Measurements from ENCODE around the gene BAHCC1. TPM values are rescaled to one million over a fixed set of nuclear protein-coding genes. Genes with fewer than 3 reads are reported as not detected.

BAHCC1 gene
- total and polyA plus RNA-seq, 4 donors: 3.9 to 49.3 (median 19.8) TPM

DNA sequence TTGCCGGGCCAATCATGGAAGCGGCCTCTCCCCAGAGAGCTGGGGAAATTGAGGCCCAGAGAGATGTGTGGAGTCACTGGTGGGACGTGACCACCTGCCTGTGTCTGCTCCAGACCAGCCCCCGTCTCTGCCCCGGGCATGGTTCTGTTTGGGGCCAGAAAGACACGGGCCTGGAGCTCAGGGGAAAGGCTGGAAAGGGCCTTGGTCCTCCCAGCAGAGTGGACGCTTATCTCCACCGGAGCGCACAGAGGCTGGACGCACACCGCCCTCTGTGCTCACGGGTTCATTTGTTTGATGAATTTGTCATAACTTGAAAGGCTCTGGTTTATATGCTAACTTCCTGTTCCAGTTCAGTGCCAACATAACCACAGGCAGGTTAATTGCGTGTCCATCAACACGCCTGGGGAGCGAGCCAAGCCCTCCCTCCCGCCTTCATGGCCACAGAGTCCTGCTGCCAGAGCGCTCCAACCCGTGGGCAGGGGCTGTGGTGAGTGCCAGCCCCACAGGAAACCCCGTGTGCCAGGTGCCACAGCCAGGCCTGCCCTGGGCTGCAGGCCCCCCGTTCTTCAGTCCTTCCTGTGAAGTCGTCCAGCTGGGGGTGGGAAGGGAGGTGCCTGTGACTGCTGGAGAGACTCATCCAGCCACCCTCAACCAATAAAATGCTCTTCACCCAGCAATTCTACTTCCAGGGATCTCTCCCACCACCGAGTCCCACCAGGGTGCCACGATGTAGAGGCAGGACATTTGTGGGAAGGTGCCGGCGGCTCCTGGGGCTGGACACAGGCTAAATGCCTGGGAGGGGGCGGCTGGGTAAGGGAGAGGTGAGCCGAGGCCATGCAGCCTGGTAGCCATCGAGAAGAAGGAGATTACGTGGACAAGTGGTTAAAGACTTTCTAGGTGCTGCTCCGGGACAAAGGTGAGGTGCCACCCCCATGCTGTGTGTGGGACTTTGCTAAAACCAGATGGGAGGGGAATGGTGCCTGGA lies 29.4 kb upstream of the BAHCC1 start:
- H3K27me3 ChIP-seq (ENCODE audit: control insufficient read depth in 1 of 2, insufficient read depth in 2 of 2, low read length in 1 of 2): no peaks in the 10 kb centered on the region
- no peak overlapping the region for H3K4me3 ChIP-seq (ENCODE audit: low read length in 2 of 2)
- no peaks in the 10 kb centered on the region for H3K4me1 ChIP-seq (ENCODE audit: control insufficient read depth in 1 of 2, insufficient read depth in 2 of 2, low read length in 2 of 2)
- peak; percentile 77 for ATAC-seq (ENCODE audit: low FRiP score)
- 11 to 13% methylated on average over 30 of the region's 30 CpGs for WGBS, 2 donors
- intact Hi-C loops (cut with DNase I): no loop called here
- no peaks in the 10 kb centered on the region for H3K36me3 ChIP-seq (ENCODE audit: control insufficient read depth in 1 of 2, insufficient read depth in 2 of 2, low read length in 1 of 2)
- peak overlapping the region in 1 of 2 donors; percentile 35 for H3K27ac ChIP-seq (ENCODE audit: low read depth in 1 of 2, low read length in 2 of 2)
- no peaks in the 10 kb centered on the region for H3K9me3 ChIP-seq (ENCODE audit: control insufficient read depth, low read length)
- peak in 1 of 2 donors; percentile 73 for DNase-seq

DNA sequence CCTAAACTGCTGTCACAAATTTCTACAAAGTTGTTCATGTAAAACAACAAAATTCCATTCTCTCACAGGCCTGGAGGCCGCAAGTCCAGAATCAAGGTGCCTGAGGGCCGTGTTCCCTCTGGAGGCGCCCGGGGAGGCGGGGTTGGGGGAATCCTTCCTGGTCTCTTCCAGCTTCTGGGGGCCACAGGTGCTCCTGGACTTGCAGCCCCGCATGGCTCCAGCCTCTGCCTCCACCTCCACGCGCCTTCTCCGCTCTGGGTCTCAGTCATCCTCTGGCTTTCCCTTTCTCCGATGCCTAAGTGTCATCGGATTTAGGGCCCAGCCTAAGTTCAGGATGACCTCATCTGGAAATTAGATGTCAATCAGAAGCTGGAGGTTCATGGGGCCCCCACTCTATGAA lies 28.6 kb upstream of the BAHCC1 start:
- Histone ChIP-seq H3K9me3 (ENCODE audit: control insufficient read depth, low read length) (no peaks in the 10 kb centered on the region), H3K27ac (ENCODE audit: low read depth in 1 of 2, low read length in 2 of 2) (no peak overlapping the region), H3K27me3 (ENCODE audit: control insufficient read depth in 1 of 2, insufficient read depth in 2 of 2, low read length in 1 of 2) (no peaks in the 10 kb centered on the region), H3K4me1 (ENCODE audit: control insufficient read depth in 1 of 2, insufficient read depth in 2 of 2, low read length in 2 of 2) (no peaks in the 10 kb centered on the region), H3K36me3 (ENCODE audit: control insufficient read depth in 1 of 2, insufficient read depth in 2 of 2, low read length in 1 of 2) (no peaks in the 10 kb centered on the region), H3K4me3 (ENCODE audit: low read length in 2 of 2) (no peak overlapping the region)
- intact Hi-C loops (cut with DNase I): no loop called here
- 94 to 96% methylated on average over 11 of the region's 11 CpGs for WGBS, 2 donors
- ATAC-seq (ENCODE audit: low FRiP score) (no peak), DNase-seq (no peak)

DNA sequence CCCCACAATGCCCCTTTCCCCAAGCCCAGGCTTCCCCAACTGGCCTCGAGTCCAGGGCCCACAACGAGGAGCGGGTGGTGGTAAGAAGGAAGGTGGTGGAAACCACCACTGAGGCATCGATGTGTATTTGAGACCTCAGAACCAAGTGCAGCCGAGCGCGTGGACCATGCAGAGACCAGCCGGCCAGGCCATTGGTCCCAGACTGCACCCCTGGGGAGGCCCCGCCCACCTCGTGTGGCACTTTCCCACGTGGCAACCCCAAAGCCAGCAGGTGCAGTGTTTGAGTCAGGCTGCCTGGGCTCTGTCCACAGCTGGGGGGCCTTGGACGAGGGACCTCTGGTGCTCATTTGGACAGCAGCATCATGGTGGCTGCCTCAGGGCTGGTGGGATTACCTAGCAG lies 28.1 kb upstream of the BAHCC1 start:
- no peaks in the 10 kb centered on the region for H3K4me1 ChIP-seq (ENCODE audit: control insufficient read depth in 1 of 2, insufficient read depth in 2 of 2, low read length in 2 of 2)
- no peak for ATAC-seq (ENCODE audit: low FRiP score)
- no peak overlapping the region for H3K4me3 ChIP-seq (ENCODE audit: low read length in 2 of 2)
- WGBS, 2 donors: 90 to 92% methylated on average over 12 of the region's 12 CpGs
- intact Hi-C loops (cut with DNase I): no loop called here
- no peak for DNase-seq
- H3K9me3 ChIP-seq (ENCODE audit: control insufficient read depth, low read length): no peaks in the 10 kb centered on the region
- no peaks in the 10 kb centered on the region for H3K27me3 ChIP-seq (ENCODE audit: control insufficient read depth in 1 of 2, insufficient read depth in 2 of 2, low read length in 1 of 2)
- no peak overlapping the region for H3K27ac ChIP-seq (ENCODE audit: low read depth in 1 of 2, low read length in 2 of 2)
- H3K36me3 ChIP-seq (ENCODE audit: control insufficient read depth in 1 of 2, insufficient read depth in 2 of 2, low read length in 1 of 2): no peaks in the 10 kb centered on the region

DNA sequence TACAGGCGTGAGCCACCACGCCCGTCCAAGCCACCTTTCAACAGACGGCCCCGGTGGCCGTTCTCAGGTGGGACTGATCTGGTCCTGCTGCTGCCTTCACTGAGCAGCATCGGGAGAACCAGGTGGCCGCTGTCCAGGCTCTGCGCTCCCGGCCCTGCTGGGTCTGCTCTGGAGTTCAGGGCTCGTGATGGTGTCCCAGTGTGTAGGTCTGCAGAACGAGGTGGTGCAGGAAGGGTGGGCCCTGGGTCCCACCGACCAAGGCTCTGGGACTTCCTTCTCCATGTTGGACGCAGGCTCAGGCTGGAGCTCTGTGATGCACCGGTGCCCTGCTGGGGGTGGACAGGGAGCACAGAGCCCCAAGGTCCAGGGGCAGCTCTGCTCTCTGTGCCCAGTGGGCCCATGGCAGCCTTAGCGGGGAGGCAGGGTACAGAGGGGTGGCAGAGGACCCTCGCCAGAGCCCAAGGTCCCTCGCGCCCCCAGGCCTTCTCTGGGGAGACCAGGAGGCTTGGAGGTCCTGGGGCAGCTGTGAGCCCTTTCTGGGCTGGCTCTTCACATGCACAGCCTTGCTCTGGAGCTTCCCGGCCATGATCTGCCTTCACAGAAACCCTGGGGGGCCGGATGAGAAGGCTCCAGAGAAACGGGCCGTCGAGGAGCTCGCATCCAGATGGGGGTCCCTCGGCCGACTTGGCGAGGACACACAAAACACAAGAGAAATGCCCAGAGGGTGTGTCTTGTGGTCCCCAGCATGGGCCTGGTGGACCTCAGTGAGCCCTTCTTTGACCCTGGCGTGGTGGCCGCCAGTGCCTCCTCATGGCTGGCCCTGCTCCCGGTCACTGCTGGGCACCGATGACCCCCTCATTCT lies 26.9 kb upstream of the BAHCC1 start:
- no peak for ATAC-seq (ENCODE audit: low FRiP score)

DNA sequence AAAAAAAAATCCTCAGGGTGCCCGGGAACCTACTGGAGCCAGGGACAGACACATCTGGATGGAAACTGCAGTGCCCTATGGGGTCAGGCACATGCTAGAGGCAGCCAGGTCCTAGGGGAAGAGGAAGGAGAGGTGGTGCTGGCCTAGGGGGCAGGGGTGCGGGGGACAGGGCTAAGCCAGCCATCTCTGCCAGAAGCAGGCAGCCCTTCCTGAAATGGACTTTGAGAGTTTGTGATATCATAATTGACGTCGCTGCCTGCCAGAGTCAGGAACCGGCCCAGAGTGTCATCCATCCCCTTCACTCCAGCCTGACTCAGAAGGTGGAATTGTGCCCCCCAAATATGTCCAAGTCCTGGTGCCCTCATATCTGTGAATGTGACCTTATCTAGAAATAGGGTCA lies 25.0 kb upstream of the BAHCC1 start:
- WGBS, 2 donors: 86 to 94% methylated on average over 5 of the region's 5 CpGs
- Histone ChIP-seq H3K27me3 (ENCODE audit: control insufficient read depth in 1 of 2, insufficient read depth in 2 of 2, low read length in 1 of 2) (no peaks in the 10 kb centered on the region), H3K4me1 (ENCODE audit: control insufficient read depth in 1 of 2, insufficient read depth in 2 of 2, low read length in 2 of 2) (no peaks in the 10 kb centered on the region), H3K36me3 (ENCODE audit: control insufficient read depth in 1 of 2, insufficient read depth in 2 of 2, low read length in 1 of 2) (no peaks in the 10 kb centered on the region), H3K27ac (ENCODE audit: low read depth in 1 of 2, low read length in 2 of 2) (no peak overlapping the region), H3K4me3 (ENCODE audit: low read length in 2 of 2) (no peak overlapping the region), H3K9me3 (ENCODE audit: control insufficient read depth, low read length) (no peaks in the 10 kb centered on the region)
- DNase-seq: no peak
- ATAC-seq (ENCODE audit: low FRiP score): no peak
- intact Hi-C loops (cut with DNase I): no loop called here

More for the DNA sequence above, 26.9 kb upstream of the BAHCC1 start:
- WGBS, 2 donors: 90 to 94% methylated on average over 32 of the region's 32 CpGs
- Histone ChIP-seq H3K27me3 (ENCODE audit: control insufficient read depth in 1 of 2, insufficient read depth in 2 of 2, low read length in 1 of 2) (no peaks in the 10 kb centered on the region), H3K4me1 (ENCODE audit: control insufficient read depth in 1 of 2, insufficient read depth in 2 of 2, low read length in 2 of 2) (no peaks in the 10 kb centered on the region), H3K27ac (ENCODE audit: low read depth in 1 of 2, low read length in 2 of 2) (no peak overlapping the region), H3K36me3 (ENCODE audit: control insufficient read depth in 1 of 2, insufficient read depth in 2 of 2, low read length in 1 of 2) (no peaks in the 10 kb centered on the region), H3K9me3 (ENCODE audit: control insufficient read depth, low read length) (no peaks in the 10 kb centered on the region), H3K4me3 (ENCODE audit: low read length in 2 of 2) (no peak overlapping the region)
- intact Hi-C loops (cut with DNase I): no loop called here
- DNase-seq: no peak

DNA sequence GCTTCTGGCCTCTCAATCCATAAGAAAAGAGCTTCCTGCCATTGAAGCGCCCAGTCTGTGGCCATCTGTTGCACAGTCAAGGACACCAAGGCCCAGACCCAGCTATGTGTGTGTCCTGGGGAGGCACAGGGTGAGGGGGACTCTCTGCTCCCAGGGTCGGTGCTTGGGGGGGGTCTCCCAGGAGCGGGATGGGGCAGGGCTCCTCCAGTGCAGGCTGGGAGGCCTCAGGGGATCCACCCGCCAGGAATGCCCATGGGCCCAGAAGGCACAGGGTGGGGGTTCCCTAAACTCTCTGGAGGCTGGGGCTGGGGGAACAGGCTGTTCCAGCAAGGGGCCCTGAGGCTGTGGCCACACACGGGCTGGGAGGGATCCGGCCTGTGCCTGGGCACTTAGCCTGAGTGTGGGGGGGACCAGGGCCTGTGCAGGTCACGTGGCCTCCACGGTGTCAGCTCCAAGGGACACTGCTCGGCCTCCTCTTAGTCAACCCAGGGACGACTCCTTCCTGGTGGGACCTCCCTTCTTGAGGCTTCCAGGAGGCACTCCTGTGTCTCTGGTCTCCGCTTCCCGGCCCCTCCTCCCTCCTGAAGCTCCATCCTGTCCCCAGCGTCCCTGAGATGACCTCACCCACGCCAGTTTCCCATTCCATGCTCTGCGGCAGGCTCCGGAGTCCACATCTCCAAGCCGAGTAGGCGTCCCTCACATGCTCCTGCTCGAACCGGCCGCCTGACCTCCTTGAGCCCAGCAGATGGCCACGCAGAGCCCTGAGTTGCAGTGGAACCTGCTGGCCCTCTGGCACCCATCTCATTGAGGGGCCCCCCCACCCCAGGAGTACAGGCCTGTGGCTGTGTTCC lies 23.1 kb upstream of the BAHCC1 start:
- Histone ChIP-seq H3K27ac (ENCODE audit: low read depth in 1 of 2, low read length in 2 of 2) (no peak overlapping the region), H3K9me3 (ENCODE audit: control insufficient read depth, low read length) (no peaks in the 10 kb centered on the region), H3K4me1 (ENCODE audit: control insufficient read depth in 1 of 2, insufficient read depth in 2 of 2, low read length in 2 of 2) (no peaks in the 10 kb centered on the region), H3K36me3 (ENCODE audit: control insufficient read depth in 1 of 2, insufficient read depth in 2 of 2, low read length in 1 of 2) (no peaks in the 10 kb centered on the region), H3K4me3 (ENCODE audit: low read length in 2 of 2) (no peak overlapping the region), H3K27me3 (ENCODE audit: control insufficient read depth in 1 of 2, insufficient read depth in 2 of 2, low read length in 1 of 2) (no peaks in the 10 kb centered on the region)
- intact Hi-C loops (cut with DNase I): no loop called here
- peak; percentile 73 for ATAC-seq (ENCODE audit: low FRiP score)
- 83 to 85% methylated on average over 22 of the region's 22 CpGs for WGBS, 2 donors
- peak in 1 of 2 donors; percentile 86 for DNase-seq

DNA sequence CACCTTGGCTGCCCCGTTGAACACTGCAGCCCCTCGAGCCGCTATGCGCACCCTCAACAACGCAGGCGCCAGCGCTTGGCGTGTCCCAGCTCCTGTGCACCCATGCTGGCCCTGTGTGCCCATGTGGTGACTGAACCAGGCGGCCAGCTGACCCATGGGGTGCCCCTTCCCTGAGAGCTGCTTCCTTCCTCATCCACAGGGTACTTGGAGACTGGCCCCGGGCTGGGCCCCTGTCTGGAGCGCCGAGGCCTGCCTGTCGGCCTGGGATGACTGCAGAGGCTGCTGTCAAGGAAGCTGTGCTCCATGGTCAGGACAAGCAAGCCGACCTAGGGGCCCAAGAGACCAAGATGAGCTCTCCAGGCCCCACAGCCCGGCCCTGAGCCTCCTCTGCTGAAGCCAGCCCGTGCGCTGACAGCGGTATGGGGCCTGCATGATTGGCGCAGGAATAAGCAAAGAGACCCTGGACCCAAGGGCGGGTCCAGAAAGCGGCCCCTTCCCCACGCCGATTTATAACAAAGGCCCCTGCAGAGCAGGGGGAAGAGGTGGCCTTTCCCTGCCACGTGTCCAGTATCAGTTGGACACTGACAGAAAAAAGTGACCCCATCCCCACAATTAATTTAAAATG lies 21.6 kb upstream of the BAHCC1 start:
- H3K27me3 ChIP-seq (ENCODE audit: control insufficient read depth in 1 of 2, insufficient read depth in 2 of 2, low read length in 1 of 2): no peaks in the 10 kb centered on the region
- H3K36me3 ChIP-seq (ENCODE audit: control insufficient read depth in 1 of 2, insufficient read depth in 2 of 2, low read length in 1 of 2): no peaks in the 10 kb centered on the region
- ATAC-seq (ENCODE audit: low FRiP score) (peak; percentile 4), DNase-seq (peak in 1 of 2 donors; percentile 63)
- no peaks in the 10 kb centered on the region for H3K9me3 ChIP-seq (ENCODE audit: control insufficient read depth, low read length)
- intact Hi-C loops (cut with DNase I): no loop called here
- WGBS, 2 donors: 95% methylated on average over 24 of the region's 24 CpGs
- H3K4me3 ChIP-seq (ENCODE audit: low read length in 2 of 2): no peak overlapping the region
- no peak overlapping the region for H3K27ac ChIP-seq (ENCODE audit: low read depth in 1 of 2, low read length in 2 of 2)
- H3K4me1 ChIP-seq (ENCODE audit: control insufficient read depth in 1 of 2, insufficient read depth in 2 of 2, low read length in 2 of 2): no peaks in the 10 kb centered on the region

DNA sequence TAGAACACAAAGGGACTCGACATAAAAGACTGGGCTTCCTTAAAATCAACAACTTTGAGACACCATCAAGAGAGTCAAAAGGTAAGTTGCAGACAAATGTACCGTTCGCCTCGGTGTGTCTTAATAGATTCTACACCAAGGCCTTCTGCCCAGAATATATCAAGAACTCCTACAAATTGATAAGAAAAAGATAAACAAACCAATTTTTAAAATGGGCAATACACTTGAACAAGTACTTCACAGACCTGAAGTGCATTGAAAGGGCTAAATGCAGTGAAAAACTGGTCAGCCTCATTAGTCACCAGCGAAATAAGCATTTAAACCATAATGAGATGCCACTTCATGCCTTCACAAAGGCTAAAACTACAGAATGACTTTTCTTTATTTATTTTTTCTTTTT lies 20.4 kb upstream of the BAHCC1 start:
- Histone ChIP-seq H3K9me3 (ENCODE audit: control insufficient read depth, low read length) (no peaks in the 10 kb centered on the region), H3K36me3 (ENCODE audit: control insufficient read depth in 1 of 2, insufficient read depth in 2 of 2, low read length in 1 of 2) (no peaks in the 10 kb centered on the region), H3K27me3 (ENCODE audit: control insufficient read depth in 1 of 2, insufficient read depth in 2 of 2, low read length in 1 of 2) (no peaks in the 10 kb centered on the region), H3K4me3 (ENCODE audit: low read length in 2 of 2) (no peak overlapping the region), H3K27ac (ENCODE audit: low read depth in 1 of 2, low read length in 2 of 2) (no peak overlapping the region), H3K4me1 (ENCODE audit: control insufficient read depth in 1 of 2, insufficient read depth in 2 of 2, low read length in 2 of 2) (no peaks in the 10 kb centered on the region)
- WGBS, 2 donors: 94 to 95% methylated on average over 5 of the region's 5 CpGs
- intact Hi-C loops (cut with DNase I): no loop called here
- DNase-seq: no peak
- ATAC-seq (ENCODE audit: low FRiP score): no peak
